Measurements from ENCODE around the gene BRF1.

DNA sequence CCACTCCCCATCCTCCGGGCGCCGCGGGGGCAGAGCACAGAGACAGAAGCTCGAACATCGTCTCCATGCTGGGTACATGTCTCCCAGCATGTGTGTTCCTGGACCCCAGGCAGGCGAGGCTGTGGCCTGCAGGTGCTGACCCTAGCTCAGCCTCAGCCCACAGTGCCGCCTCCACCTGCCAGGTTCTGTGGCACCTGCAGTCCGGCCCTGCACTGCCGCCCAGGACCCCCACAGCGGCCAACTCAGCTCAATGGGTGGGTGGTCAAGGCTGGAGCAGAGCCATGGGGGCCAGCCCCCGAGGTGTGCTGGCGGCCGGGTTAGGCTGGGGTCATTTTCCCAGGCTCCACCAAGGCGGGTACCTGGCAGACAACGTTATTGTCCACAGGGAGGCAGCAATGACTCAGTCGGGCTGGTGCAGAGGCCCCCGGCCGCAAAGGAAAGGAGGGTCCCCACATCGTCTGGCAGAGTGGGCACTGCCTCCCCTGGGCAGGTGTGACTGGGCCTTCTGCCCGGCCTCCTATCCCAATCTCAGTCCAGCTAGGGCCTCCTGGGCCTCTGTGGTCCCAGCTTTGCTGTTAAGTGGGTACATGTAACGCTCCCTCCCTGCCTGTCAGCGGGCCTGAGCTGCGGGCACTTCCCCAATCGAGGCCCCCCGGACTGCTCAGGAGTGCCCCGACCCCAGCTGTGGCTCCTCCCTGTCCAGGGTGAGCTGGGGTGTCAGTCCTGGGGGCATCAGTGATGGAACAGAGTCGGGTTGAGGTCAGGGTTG, 99.5 kb downstream of the BRF1 start:
- no peak for TF ChIP-seq GATA2 (IDR thresholded peaks at IDR 0.05; ENCODE audit: low read depth, low read length)
- TF ChIP-seq GATA3 (IDR thresholded peaks at IDR 0.05; ENCODE audit: low read depth, low read length), result no peak

Measured in SH-SY5Y (cell line).